Liver (tissue), 3 donors: ENCODE measurements around the gene SYNGR3.

Experiments used
- CTCF ChIP-seq: fragments of 150-350 bp; IDR thresholded peaks from 2 replicates; pipeline ENCODE4 v1.5.1; 2017; ENCODE audit warnings: improper control_type of control experiment, low read depth, low read length; ENCODE audit not compliant: missing input control
- EGR1 ChIP-seq, 2 donors: IDR thresholded peaks; 2 replicates each; pipeline ENCODE4 v1.6.1; 2016 to 2018; ENCODE audit warnings: antibody characterized with exemption in 2 of 2, low read depth in 2 of 2
- JUND ChIP-seq, 2 donors: IDR thresholded peaks; 2 replicates each; pipeline ENCODE4 v1.6.1; 2016; ENCODE audit warnings: antibody characterized with exemption in 2 of 2
- REST ChIP-seq: IDR thresholded peaks from 2 replicates; pipeline ENCODE4 v1.6.1; 2016; ENCODE audit warnings: antibody characterized with exemption, mild to moderate bottlenecking
- YY1 ChIP-seq: IDR thresholded peaks from 2 replicates; pipeline ENCODE4 v1.6.1; 2016; ENCODE audit warnings: antibody characterized with exemption, mild to moderate bottlenecking
- donor health status: healthy.
- donor health status: healthy.

GRCh38 chr16:1997494-1998359 is 8.0 kb downstream of the SYNGR3 start:
- TF ChIP-seq CTCF (no peak), JUND (IDR thresholded peaks at IDR 0.05) (no peak), REST (no peak), YY1 (no peak), EGR1 (IDR thresholded peaks at IDR 0.05; ENCODE audit: low read depth in 2 of 2) (no peak)
